ENCODE results near the gene SKOR1. TPM values are rescaled to one million over a fixed set of nuclear protein-coding genes. Genes with fewer than 3 reads are reported as not detected.

SKOR1 gene
- total and polyA plus RNA-seq, 12 donors = 0.07 to 0.40 (median 0.15) TPM

DNA sequence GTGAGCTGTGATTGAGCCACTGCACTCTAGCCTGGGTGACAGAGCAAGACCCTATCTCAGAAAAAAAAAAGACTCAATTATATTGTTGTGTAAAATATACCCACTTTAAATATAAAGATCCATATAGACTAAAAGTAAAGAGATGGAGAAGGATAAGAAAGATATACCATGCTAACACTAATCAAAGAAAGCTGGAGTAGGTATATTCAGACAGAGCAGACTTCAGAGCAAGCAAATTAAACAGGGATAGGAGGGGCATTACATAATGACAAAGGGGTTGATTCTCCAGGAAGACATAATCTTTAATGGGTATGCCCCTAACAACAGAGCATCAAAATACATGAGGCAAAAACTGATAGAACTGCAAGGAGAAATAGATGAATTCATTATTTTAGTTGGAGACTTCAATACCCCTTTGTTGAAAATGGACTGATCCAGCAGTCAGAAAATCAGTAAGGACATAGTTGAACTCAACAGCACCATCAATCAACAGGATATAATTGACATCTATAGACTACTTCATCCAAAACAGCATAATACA is 45.6 kb downstream of the SKOR1 start:
- no peak overlapping the region for H3K4me3 ChIP-seq
- DNase-seq (no peak), ATAC-seq (no peak)
- H3K4me1 ChIP-seq = no peaks in the 10 kb centered on the region
- no peak overlapping the region for H3K27ac ChIP-seq
- H3K9me3 ChIP-seq = peaks cover 0 to 35% (median 3%) of the 10 kb centered on the region in 11 donors
- TF ChIP-seq, protein P1, sequence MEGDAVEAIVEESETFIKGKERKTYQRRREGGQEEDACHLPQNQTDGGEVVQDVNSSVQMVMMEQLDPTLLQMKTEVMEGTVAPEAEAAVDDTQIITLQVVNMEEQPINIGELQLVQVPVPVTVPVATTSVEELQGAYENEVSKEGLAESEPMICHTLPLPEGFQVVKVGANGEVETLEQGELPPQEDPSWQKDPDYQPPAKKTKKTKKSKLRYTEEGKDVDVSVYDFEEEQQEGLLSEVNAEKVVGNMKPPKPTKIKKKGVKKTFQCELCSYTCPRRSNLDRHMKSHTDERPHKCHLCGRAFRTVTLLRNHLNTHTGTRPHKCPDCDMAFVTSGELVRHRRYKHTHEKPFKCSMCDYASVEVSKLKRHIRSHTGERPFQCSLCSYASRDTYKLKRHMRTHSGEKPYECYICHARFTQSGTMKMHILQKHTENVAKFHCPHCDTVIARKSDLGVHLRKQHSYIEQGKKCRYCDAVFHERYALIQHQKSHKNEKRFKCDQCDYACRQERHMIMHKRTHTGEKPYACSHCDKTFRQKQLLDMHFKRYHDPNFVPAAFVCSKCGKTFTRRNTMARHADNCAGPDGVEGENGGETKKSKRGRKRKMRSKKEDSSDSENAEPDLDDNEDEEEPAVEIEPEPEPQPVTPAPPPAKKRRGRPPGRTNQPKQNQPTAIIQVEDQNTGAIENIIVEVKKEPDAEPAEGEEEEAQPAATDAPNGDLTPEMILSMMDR (IDR thresholded peaks at IDR 0.05) = no peak
- intact Hi-C loops (cut with DNase I) = no loop called here
- H3K36me3 ChIP-seq = no peaks in the 10 kb centered on the region
- no peaks in the 10 kb centered on the region for H3K27me3 ChIP-seq

DNA sequence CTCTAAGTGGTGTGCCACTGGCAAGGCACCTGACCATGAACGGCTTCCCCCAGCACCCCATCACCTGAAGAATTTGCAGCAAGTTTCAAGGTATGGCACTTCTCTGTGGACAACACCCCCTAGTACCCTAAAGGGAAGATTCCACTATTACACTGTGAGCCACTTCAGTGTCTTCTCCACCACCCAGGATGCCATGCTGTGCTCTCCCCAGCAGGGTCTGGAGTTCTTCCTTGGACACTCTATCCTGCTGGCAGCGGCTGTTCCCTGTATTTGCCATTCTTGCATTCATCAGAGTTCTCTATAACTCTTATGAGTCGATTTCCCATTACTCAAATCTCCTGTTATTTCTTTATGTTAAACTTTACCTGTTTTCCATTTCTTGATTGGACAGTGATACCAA is 48.5 kb downstream of the SKOR1 start:
- intact Hi-C loops (cut with DNase I) = no loop called here
- ATAC-seq = no peak
- WGBS, 2 donors = 89 to 92% methylated on average over 3 of the region's 3 CpGs

DNA sequence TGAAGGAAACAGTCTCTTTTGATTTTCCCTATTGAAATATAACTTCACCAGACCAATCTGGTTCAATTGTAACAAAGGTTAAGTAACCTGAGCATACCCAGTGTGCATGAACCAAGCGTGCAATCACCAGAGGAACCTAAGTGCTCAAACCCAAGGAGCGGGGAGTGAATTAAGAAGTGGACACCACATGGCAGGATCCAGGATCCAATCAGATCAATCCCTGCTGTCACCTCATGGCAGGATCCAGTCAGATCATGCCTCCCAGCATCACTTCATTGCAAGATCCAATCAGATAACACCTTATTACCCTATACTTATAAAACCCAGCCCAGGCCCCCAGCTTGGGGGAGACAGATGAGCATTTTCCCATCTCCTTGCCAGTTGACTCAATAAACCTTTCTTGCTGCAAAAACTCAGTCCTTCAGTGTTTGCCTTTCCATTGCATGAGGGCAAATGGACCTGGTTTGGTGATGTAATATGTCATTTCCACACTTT is 53.5 kb downstream of the SKOR1 start:
- Histone ChIP-seq H3K4me1 (peaks cover 0 to 41% (median 0%) of the 10 kb centered on the region in 9 donors), H3K4me3 (no peak overlapping the region), H3K27ac (no peak overlapping the region), H3K27me3 (no peaks in the 10 kb centered on the region), H3K36me3 (no peaks in the 10 kb centered on the region), H3K9me3 (peaks cover 0 to 4% (median 0%) of the 10 kb centered on the region in 11 donors)
- intact Hi-C loops (cut with DNase I) = no loop called here
- WGBS, 2 donors = 95 to 96% methylated on average over 2 of the region's 2 CpGs
- TF ChIP-seq, protein P1 (IDR thresholded peaks at IDR 0.05) = no peak
- ATAC-seq = no peak
- DNase-seq = no peak

More for the DNA sequence above, 48.5 kb downstream of the SKOR1 start:
- H3K27ac ChIP-seq = no peak overlapping the region
- H3K9me3 ChIP-seq = peaks cover 0 to 35% (median 3%) of the 10 kb centered on the region in 11 donors
- H3K4me1 ChIP-seq = no peaks in the 10 kb centered on the region
- H3K27me3 ChIP-seq = no peaks in the 10 kb centered on the region
- TF ChIP-seq, protein P1 (IDR thresholded peaks at IDR 0.05) = no peak
- no peak overlapping the region for H3K4me3 ChIP-seq
- no peaks in the 10 kb centered on the region for H3K36me3 ChIP-seq
- DNase-seq = no peak

DNA sequence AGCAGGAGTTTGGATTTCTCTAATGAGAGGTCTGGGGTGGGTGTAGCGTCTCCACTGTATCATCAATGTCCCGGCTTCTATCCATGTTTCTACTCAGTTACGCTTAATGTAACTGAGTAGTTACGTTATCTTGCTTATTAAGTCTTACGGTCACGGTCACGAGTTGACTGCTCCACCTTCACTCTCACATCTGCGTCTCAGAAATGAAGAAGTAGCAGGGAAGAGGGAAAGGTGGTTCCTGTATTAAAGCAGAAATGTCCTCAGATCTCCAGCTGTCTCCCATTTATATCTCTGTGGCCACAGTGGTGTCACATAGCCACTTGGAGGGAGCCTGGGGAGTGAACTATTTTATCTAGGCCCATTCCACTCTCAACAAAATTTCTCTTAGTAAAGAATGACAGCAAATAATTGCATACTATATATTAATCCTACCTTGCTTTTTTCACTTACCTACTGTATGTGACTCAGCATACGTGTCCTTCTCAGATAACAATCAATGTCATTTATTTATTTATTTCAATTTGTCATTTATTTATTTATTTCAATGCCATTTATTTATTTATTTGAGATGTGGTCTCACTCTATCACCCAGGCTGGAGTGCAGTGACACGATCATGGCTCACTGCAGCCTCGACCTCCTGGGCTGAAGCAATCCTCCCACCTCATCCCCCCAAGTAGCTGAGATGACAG is 54.3 kb downstream of the SKOR1 start:
- Histone ChIP-seq H3K36me3 (no peaks in the 10 kb centered on the region), H3K27ac (no peak overlapping the region), H3K9me3 (no peaks in the 10 kb centered on the region), H3K27me3 (no peaks in the 10 kb centered on the region), H3K4me3 (no peak overlapping the region), H3K4me1 (peaks cover 0 to 49% (median 8%) of the 10 kb centered on the region in 9 donors)
- peak in 2 of 8 donors; percentile 16 for ATAC-seq
- intact Hi-C loops (cut with DNase I) = loop anchor here in 1 of 10 donors (10.0 kb wide), 1 partner anchor 155 kb away; no protein-coding TSS in a partner anchor
- TF ChIP-seq, protein P1 (IDR thresholded peaks at IDR 0.05) = no peak
- WGBS, 2 donors = 93 to 94% methylated on average over 11 of the region's 11 CpGs
- DNase-seq = no peak

Data from heart right ventricle (tissue), 16 donors.